Duodenal mucosa (tissue), 2 donors: ENCODE measurements around the gene NCMAP.

Source experiments
- H3K27ac ChIP-seq: one replicate; pipeline ENCODE4 v1.7.0; 2013; ENCODE audit warnings: low read depth, low read length
- H3K27me3 ChIP-seq, 2 donors: one replicate each; pipeline ENCODE4 v1.7.0; 2013; ENCODE audit warnings: low read length in 2 of 2, control low read depth in 1 of 2; ENCODE audit not compliant: insufficient read depth in 2 of 2, control insufficient read depth in 1 of 2
- H3K36me3 ChIP-seq, 2 donors: one replicate each; pipeline ENCODE4 v1.7.0; 2013; ENCODE audit warnings: low read length in 2 of 2, control low read depth in 1 of 2; ENCODE audit not compliant: insufficient read depth in 2 of 2, control insufficient read depth in 1 of 2
- H3K4me1 ChIP-seq, 2 donors: one replicate each; pipeline ENCODE4 v1.7.0; 2013; ENCODE audit warnings: low read length in 2 of 2, control low read depth in 1 of 2; ENCODE audit not compliant: insufficient read depth in 2 of 2, control insufficient read depth in 1 of 2
- H3K4me3 ChIP-seq, 2 donors: one replicate each; pipeline ENCODE4 v1.7.0; 2013; ENCODE audit warnings: low read length in 2 of 2, low read depth in 1 of 2
- H3K9ac ChIP-seq, 2 donors: one replicate each; pipeline ENCODE4 v1.7.0; 2013; ENCODE audit warnings: low read length in 2 of 2, low read depth in 1 of 2
- H3K9me3 ChIP-seq, 2 donors: one replicate each; pipeline ENCODE4 v1.7.0; 2013; ENCODE audit warnings: low read length in 2 of 2, control low read depth in 1 of 2; ENCODE audit not compliant: control insufficient read depth in 1 of 2

Gene NCMAP

DNA sequence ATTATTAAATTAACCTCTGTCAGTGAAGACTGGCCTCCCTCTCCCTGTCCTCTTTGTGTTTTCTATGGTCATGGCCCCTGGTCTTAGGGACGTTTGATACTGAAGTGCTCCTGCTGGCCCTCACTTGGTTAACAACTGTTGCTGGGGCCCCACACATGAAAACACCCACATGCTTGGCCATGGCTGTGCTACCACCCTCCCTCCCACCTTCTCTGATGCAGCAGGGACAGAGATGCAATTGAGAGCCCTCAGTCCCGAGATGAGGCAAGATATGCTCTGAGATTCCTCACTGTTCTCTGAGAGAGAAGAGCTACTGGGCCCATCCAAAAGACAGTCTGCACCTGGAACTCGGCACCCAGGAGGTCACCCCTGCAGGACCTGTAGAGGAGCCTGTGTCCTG lies 33.3 kb downstream of the NCMAP start:
- H3K27ac ChIP-seq = no peak overlapping the region
- H3K9me3 ChIP-seq = no peaks in the 10 kb centered on the region
- H3K9ac ChIP-seq = no peak overlapping the region
- H3K36me3 ChIP-seq = no peaks in the 10 kb centered on the region
- H3K4me3 ChIP-seq = no peak overlapping the region
- H3K4me1 ChIP-seq = no peaks in the 10 kb centered on the region
- H3K27me3 ChIP-seq = peaks cover 0 to 7% of the 10 kb centered on the region in 2 donors

- H3K9me3 ChIP-seq = no peaks in the 10 kb centered on the region
- H3K36me3 ChIP-seq = no peaks in the 10 kb centered on the region
- no peaks in the 10 kb centered on the region for H3K27me3 ChIP-seq
- H3K27ac ChIP-seq = no peak overlapping the region
- no peaks in the 10 kb centered on the region for H3K4me1 ChIP-seq
- H3K4me3 ChIP-seq = no peak overlapping the region
- H3K9ac ChIP-seq = no peak overlapping the region
Observed at GRCh38 chr1:24591781-24592180, 35.9 kb downstream of the NCMAP start.

GRCh38 chr1:24594328-24594598 lies 38.4 kb downstream of the NCMAP start:
- Histone ChIP-seq H3K36me3 (no peaks in the 10 kb centered on the region), H3K27me3 (no peaks in the 10 kb centered on the region), H3K4me3 (no peak overlapping the region), H3K4me1 (no peaks in the 10 kb centered on the region), H3K9ac (no peak overlapping the region), H3K9me3 (no peaks in the 10 kb centered on the region), H3K27ac (no peak overlapping the region)

- H3K36me3 ChIP-seq = no peaks in the 10 kb centered on the region
Observed at GRCh38 chr1:24596401-24596880, 40.6 kb downstream of the NCMAP start.

GRCh38 chr1:24599265-24599664 lies 43.4 kb downstream of the NCMAP start:
- no peak overlapping the region for H3K4me3 ChIP-seq
- no peak overlapping the region for H3K9ac ChIP-seq
- H3K9me3 ChIP-seq = no peaks in the 10 kb centered on the region

More at GRCh38 chr1:24596401-24596880, 40.6 kb downstream of the NCMAP start:
- Histone ChIP-seq H3K9me3 (no peaks in the 10 kb centered on the region), H3K27me3 (peaks cover 0 to 4% of the 10 kb centered on the region in 2 donors), H3K4me3 (no peak overlapping the region), H3K4me1 (no peaks in the 10 kb centered on the region), H3K9ac (no peak overlapping the region), H3K27ac (no peak overlapping the region)

GRCh38 chr1:24600551-24600950 lies 44.7 kb downstream of the NCMAP start:
- Histone ChIP-seq H3K36me3 (no peaks in the 10 kb centered on the region), H3K27ac (no peak overlapping the region), H3K9ac (no peak overlapping the region), H3K27me3 (peaks cover 0 to 4% of the 10 kb centered on the region in 2 donors), H3K9me3 (no peaks in the 10 kb centered on the region), H3K4me3 (no peak overlapping the region), H3K4me1 (no peaks in the 10 kb centered on the region)

More at GRCh38 chr1:24599265-24599664, 43.4 kb downstream of the NCMAP start:
- H3K27ac ChIP-seq = no peak overlapping the region
- peaks cover 0 to 4% of the 10 kb centered on the region in 2 donors for H3K27me3 ChIP-seq
- H3K36me3 ChIP-seq = no peaks in the 10 kb centered on the region
- H3K4me1 ChIP-seq = no peaks in the 10 kb centered on the region

GRCh38 chr1:24605534-24606295 lies 49.8 kb downstream of the NCMAP start:
- H3K27ac ChIP-seq = no peak overlapping the region
- no peak overlapping the region for H3K4me3 ChIP-seq
- peaks cover 0 to 5% of the 10 kb centered on the region in 2 donors for H3K4me1 ChIP-seq
- H3K9me3 ChIP-seq = no peaks in the 10 kb centered on the region
- no peaks in the 10 kb centered on the region for H3K36me3 ChIP-seq
- no peak overlapping the region for H3K9ac ChIP-seq
- H3K27me3 ChIP-seq = peaks cover 0 to 2% of the 10 kb centered on the region in 2 donors

- Histone ChIP-seq H3K36me3 (no peaks in the 10 kb centered on the region), H3K27me3 (no peaks in the 10 kb centered on the region), H3K9ac (no peak overlapping the region), H3K4me1 (peaks cover 0 to 5% of the 10 kb centered on the region in 2 donors), H3K9me3 (no peaks in the 10 kb centered on the region), H3K4me3 (no peak overlapping the region), H3K27ac (no peak overlapping the region)
Observed at GRCh38 chr1:24606296-24606605, 50.4 kb downstream of the NCMAP start.

GRCh38 chr1:24606621-24607020 lies 50.7 kb downstream of the NCMAP start:
- Histone ChIP-seq H3K4me3 (no peak overlapping the region), H3K27me3 (no peaks in the 10 kb centered on the region), H3K4me1 (peaks cover 0 to 5% of the 10 kb centered on the region in 2 donors), H3K9ac (no peak overlapping the region), H3K27ac (no peak overlapping the region), H3K36me3 (no peaks in the 10 kb centered on the region), H3K9me3 (no peaks in the 10 kb centered on the region)

- no peaks in the 10 kb centered on the region for H3K27me3 ChIP-seq
- H3K27ac ChIP-seq = no peak overlapping the region
- no peak overlapping the region for H3K9ac ChIP-seq
- peaks cover 0 to 5% of the 10 kb centered on the region in 2 donors for H3K4me1 ChIP-seq
- no peaks in the 10 kb centered on the region for H3K9me3 ChIP-seq
- H3K36me3 ChIP-seq = no peaks in the 10 kb centered on the region
- H3K4me3 ChIP-seq = no peak overlapping the region
Observed at GRCh38 chr1:24609949-24610517, 54.1 kb downstream of the NCMAP start.
